ENCODE data around the gene FGF12. TPM values are rescaled to one million over a fixed set of nuclear protein-coding genes. Genes with fewer than 3 reads are reported as not detected.

The FGF12 gene
- total RNA-seq, 2 experiments from 2014 or later: 0.06 to 1.7 TPM

DNA sequence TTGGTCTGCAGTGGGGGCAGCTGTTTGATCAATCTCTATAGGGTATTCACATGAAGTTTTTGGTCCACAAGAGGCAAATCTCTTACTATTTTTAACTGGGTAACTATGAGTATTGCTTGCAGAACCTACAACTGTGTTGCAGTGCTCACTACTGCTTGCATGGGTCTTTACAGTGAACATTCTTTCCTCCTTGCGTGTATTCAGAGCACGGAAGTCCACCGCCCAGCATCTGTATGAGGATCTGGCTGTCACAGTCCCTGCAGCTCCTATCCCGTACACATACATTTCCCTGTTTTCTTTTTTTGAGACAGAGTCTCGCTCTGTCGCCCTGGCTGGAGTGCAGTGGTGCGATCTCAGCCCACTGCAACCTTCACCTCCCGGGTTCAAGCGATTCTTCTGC lies 449.9 kb downstream of the FGF12 start:
- H3K9me2 ChIP-seq (ENCODE audit: insufficient read depth, low read length): no peaks in the 10 kb centered on the region
- no peaks in the 10 kb centered on the region for H3K9me3 ChIP-seq (ENCODE audit: low read length)
- ChIA-PET CTCF (ENCODE audit: unreplicated experiment) (no interaction called here), POLR2A (no interaction called here)
- no peaks in the 10 kb centered on the region for H3K36me3 ChIP-seq (ENCODE audit: insufficient read depth, low read length)
- intact Hi-C loops (cut with micrococcal nuclease; ENCODE audit: unreplicated experiment): no loop called here
- no peak overlapping the region for H3K4me3 ChIP-seq (ENCODE audit: low read depth, low read length, poor library complexity, severe bottlenecking)
- no peak for TF ChIP-seq CTCF (conservative IDR thresholded peaks at IDR 0.05; ENCODE audit: low read length)
- TF ChIP-seq EZH2phosphoT487 (IDR thresholded peaks at IDR 0.05; ENCODE audit: borderline replicate concordance, low read depth, low read length): no peak
- BruUV-seq (replicated peaks): no TSS peak
- no peak overlapping the region for H2AFZ ChIP-seq (ENCODE audit: low read length)
- H3K4me2 ChIP-seq (ENCODE audit: low read length): no peak overlapping the region
- no peaks in the 10 kb centered on the region for H3K79me2 ChIP-seq (ENCODE audit: insufficient read depth, low read depth, low read length)
- no peaks in the 10 kb centered on the region for H4K20me1 ChIP-seq (ENCODE audit: insufficient read depth, low read length)
- H3K4me1 ChIP-seq (ENCODE audit: insufficient read depth, low read length, poor library complexity, severe bottlenecking): no peaks in the 10 kb centered on the region
- no peak overlapping the region for H3K27ac ChIP-seq (ENCODE audit: low read depth, low read length, poor library complexity, severe bottlenecking)
- DNase-seq (ENCODE audit: low spot score): no peak

DNA sequence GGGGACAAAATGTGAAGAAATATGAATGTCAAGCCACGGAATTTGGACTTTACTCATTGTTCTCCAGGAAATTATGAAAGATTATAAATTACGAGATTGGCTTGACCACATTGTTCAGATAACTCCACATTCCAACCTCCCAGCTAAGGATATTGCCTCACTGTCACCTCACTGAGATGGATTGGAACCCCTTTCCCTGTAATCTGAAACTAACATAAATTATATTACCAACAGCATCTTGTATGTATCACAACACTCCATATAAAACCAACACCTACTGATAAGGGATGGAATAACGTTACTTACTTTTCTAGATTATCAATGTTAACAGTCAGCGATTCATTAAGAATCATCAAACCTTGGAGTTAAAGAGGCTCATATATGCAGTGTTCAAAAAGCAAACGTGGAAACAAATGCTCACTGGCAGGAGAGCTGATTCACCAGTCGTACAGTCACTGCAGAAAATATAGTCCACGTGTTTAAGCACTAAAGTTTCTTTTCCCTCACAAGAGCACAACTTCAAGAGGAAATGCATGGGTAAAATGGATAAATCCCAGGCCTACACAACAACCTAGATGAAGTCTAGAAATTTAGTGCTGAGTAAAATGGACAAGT lies 451.5 kb downstream of the FGF12 start:
- CTCF ChIA-PET (ENCODE audit: unreplicated experiment): no interaction called here

More for the DNA sequence above, 451.5 kb downstream of the FGF12 start:
- no peaks in the 10 kb centered on the region for H3K4me1 ChIP-seq (ENCODE audit: insufficient read depth, low read length, poor library complexity, severe bottlenecking)
- H4K20me1 ChIP-seq (ENCODE audit: insufficient read depth, low read length): no peaks in the 10 kb centered on the region
- TF ChIP-seq EZH2phosphoT487 (IDR thresholded peaks at IDR 0.05; ENCODE audit: borderline replicate concordance, low read depth, low read length) (no peak), CTCF (conservative IDR thresholded peaks at IDR 0.05; ENCODE audit: low read length) (no peak)
- intact Hi-C loops (cut with micrococcal nuclease; ENCODE audit: unreplicated experiment): no loop called here
- H3K27ac ChIP-seq (ENCODE audit: low read depth, low read length, poor library complexity, severe bottlenecking): no peak overlapping the region
- H3K4me2 ChIP-seq (ENCODE audit: low read length): no peak overlapping the region
- no peak overlapping the region for H2AFZ ChIP-seq (ENCODE audit: low read length)
- no peaks in the 10 kb centered on the region for H3K9me2 ChIP-seq (ENCODE audit: insufficient read depth, low read length)
- no peak overlapping the region for H3K4me3 ChIP-seq (ENCODE audit: low read depth, low read length, poor library complexity, severe bottlenecking)
- no peaks in the 10 kb centered on the region for H3K9me3 ChIP-seq (ENCODE audit: low read length)
- POLR2A ChIA-PET: no interaction called here
- DNase-seq (ENCODE audit: low spot score): no peak
- no peaks in the 10 kb centered on the region for H3K36me3 ChIP-seq (ENCODE audit: insufficient read depth, low read length)
- H3K79me2 ChIP-seq (ENCODE audit: insufficient read depth, low read depth, low read length): no peaks in the 10 kb centered on the region
- no TSS peak for BruUV-seq (replicated peaks)

Measured in OCI-LY7 (cell line).